ENCODE results near the gene RPS26. TPM values are rescaled to one million over a fixed set of nuclear protein-coding genes. Genes with fewer than 3 reads are reported as not detected.

Gene RPS26
- total RNA-seq, 2 experiments from 2014 or later = 74.6 to 600 TPM

GRCh38 chr12:56011509-56012090 is 30.1 kb upstream of the RPS26 start:
- POLR2A ChIA-PET = interaction anchor here (0.6 to 1.1 kb wide), 2 partner anchors 16 to 19 kb away, joined by 3 read pairs; no protein-coding TSS in a partner anchor

GRCh38 chr12:56013482-56013881 is 28.2 kb upstream of the RPS26 start:
- Histone ChIP-seq H3K4me1 (ENCODE audit: insufficient read depth, low read length, poor library complexity, severe bottlenecking) (no peaks in the 10 kb centered on the region), H3K9me3 (ENCODE audit: low read length) (no peaks in the 10 kb centered on the region), H3K36me3 (ENCODE audit: insufficient read depth, low read length) (no peaks in the 10 kb centered on the region), H3K4me3 (ENCODE audit: low read depth, low read length, poor library complexity, severe bottlenecking) (no peak overlapping the region), H3K27ac (ENCODE audit: low read depth, low read length, poor library complexity, severe bottlenecking) (no peak overlapping the region), H3K4me2 (ENCODE audit: low read length) (no peak overlapping the region), H3K79me2 (ENCODE audit: insufficient read depth, low read depth, low read length) (no peaks in the 10 kb centered on the region), H3K9me2 (ENCODE audit: insufficient read depth, low read length) (no peaks in the 10 kb centered on the region), H2AFZ (ENCODE audit: low read length) (no peak overlapping the region), H4K20me1 (ENCODE audit: insufficient read depth, low read length) (no peaks in the 10 kb centered on the region)
- BruUV-seq (replicated peaks) = no TSS peak
- intact Hi-C loops (cut with micrococcal nuclease; ENCODE audit: unreplicated experiment) = no loop called here
- no peak for DNase-seq (ENCODE audit: low spot score)
- ChIA-PET CTCF (ENCODE audit: unreplicated experiment) (no interaction called here), POLR2A (interaction anchor here (0.5 to 1.1 kb wide), 6 partner anchors 10 to 182 kb away, joined by 3 to 4 read pairs (median 3); no protein-coding TSS in a partner anchor)
- TF ChIP-seq CTCF (conservative IDR thresholded peaks at IDR 0.05; ENCODE audit: low read length) (no peak), EZH2phosphoT487 (IDR thresholded peaks at IDR 0.05; ENCODE audit: borderline replicate concordance, low read depth, low read length) (no peak)

More at GRCh38 chr12:56011509-56012090, 30.1 kb upstream of the RPS26 start:
- H2AFZ ChIP-seq (ENCODE audit: low read length) = no peak overlapping the region
- no peak overlapping the region for H3K4me2 ChIP-seq (ENCODE audit: low read length)
- H3K4me3 ChIP-seq (ENCODE audit: low read depth, low read length, poor library complexity, severe bottlenecking) = no peak overlapping the region
- DNase-seq (ENCODE audit: low spot score) = no peak
- H4K20me1 ChIP-seq (ENCODE audit: insufficient read depth, low read length) = no peaks in the 10 kb centered on the region
- no peaks in the 10 kb centered on the region for H3K9me2 ChIP-seq (ENCODE audit: insufficient read depth, low read length)
- H3K4me1 ChIP-seq (ENCODE audit: insufficient read depth, low read length, poor library complexity, severe bottlenecking) = peaks cover 9% of the 10 kb centered on the region
- CTCF ChIA-PET (ENCODE audit: unreplicated experiment) = no interaction called here
- no peaks in the 10 kb centered on the region for H3K36me3 ChIP-seq (ENCODE audit: insufficient read depth, low read length)
- BruUV-seq (replicated peaks) = no TSS peak
- no peak for TF ChIP-seq EZH2phosphoT487 (IDR thresholded peaks at IDR 0.05; ENCODE audit: borderline replicate concordance, low read depth, low read length)
- TF ChIP-seq CTCF (conservative IDR thresholded peaks at IDR 0.05; ENCODE audit: low read length) = no peak
- intact Hi-C loops (cut with micrococcal nuclease; ENCODE audit: unreplicated experiment) = no loop called here
- H3K27ac ChIP-seq (ENCODE audit: low read depth, low read length, poor library complexity, severe bottlenecking) = no peak overlapping the region
- no peaks in the 10 kb centered on the region for H3K9me3 ChIP-seq (ENCODE audit: low read length)
- H3K79me2 ChIP-seq (ENCODE audit: insufficient read depth, low read depth, low read length) = no peaks in the 10 kb centered on the region

- no TSS peak for BruUV-seq (replicated peaks)
- Histone ChIP-seq H3K4me1 (ENCODE audit: insufficient read depth, low read length, poor library complexity, severe bottlenecking) (no peaks in the 10 kb centered on the region), H3K4me2 (ENCODE audit: low read length) (no peak overlapping the region), H3K9me2 (ENCODE audit: insufficient read depth, low read length) (no peaks in the 10 kb centered on the region), H4K20me1 (ENCODE audit: insufficient read depth, low read length) (no peaks in the 10 kb centered on the region), H3K9me3 (ENCODE audit: low read length) (no peaks in the 10 kb centered on the region), H2AFZ (ENCODE audit: low read length) (no peak overlapping the region), H3K79me2 (ENCODE audit: insufficient read depth, low read depth, low read length) (no peaks in the 10 kb centered on the region), H3K27ac (ENCODE audit: low read depth, low read length, poor library complexity, severe bottlenecking) (no peak overlapping the region), H3K4me3 (ENCODE audit: low read depth, low read length, poor library complexity, severe bottlenecking) (no peak overlapping the region), H3K36me3 (ENCODE audit: insufficient read depth, low read length) (no peaks in the 10 kb centered on the region)
- DNase-seq (ENCODE audit: low spot score) = no peak
- TF ChIP-seq CTCF (conservative IDR thresholded peaks at IDR 0.05; ENCODE audit: low read length) (no peak), EZH2phosphoT487 (IDR thresholded peaks at IDR 0.05; ENCODE audit: borderline replicate concordance, low read depth, low read length) (no peak)
- intact Hi-C loops (cut with micrococcal nuclease; ENCODE audit: unreplicated experiment) = no loop called here
- ChIA-PET POLR2A (interaction anchor here (0.5 to 1.1 kb wide), 6 partner anchors 9 to 183 kb away, joined by 3 to 4 read pairs (median 3); no protein-coding TSS in a partner anchor), CTCF (ENCODE audit: unreplicated experiment) (no interaction called here)
These were observed 27.5 kb upstream of the RPS26 start for GRCh38 chr12:56014205-56014604.
